GM18861 (cell line): ENCODE results near the gene FRMD4A.

ENCODE experiments used
- ATAC-seq: cut with Tn5 transposase; IDR thresholded peaks from one replicate; pipeline ENCODE4 v1.9.1; 2021; ENCODE audit not compliant: unreplicated experiment

Gene FRMD4A

DNA sequence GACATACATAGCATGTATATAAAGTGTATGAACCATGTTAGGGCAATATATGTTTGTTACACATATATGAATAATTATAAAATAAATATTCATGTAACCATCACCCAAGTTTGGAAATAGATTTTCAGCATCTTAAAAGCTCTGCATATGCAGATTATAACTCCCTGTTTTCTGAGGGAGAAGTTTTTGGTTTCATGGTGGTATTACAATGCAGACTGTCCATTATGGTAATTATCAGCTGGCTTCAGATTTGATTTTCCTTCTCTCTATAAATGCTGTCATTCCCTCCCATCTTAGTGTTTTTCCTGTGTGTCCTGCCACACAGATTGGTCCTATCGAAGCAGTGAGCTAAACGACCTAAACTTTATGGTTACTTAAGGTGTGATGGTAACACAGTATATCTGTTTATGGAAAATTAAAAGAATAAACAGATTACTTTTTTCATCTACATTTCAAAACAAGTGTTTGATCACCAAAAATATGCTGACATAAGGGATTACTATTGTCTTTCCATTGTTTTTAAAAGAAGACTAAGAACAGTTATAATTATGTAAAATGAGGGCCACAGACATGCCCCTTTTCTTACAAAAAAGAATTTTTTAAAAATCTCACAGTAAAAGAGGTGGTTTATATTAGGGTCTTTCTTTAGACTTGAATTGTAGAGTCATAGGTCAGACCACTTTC, 726.2 kb downstream of the FRMD4A start:
- ATAC-seq = no peak

DNA sequence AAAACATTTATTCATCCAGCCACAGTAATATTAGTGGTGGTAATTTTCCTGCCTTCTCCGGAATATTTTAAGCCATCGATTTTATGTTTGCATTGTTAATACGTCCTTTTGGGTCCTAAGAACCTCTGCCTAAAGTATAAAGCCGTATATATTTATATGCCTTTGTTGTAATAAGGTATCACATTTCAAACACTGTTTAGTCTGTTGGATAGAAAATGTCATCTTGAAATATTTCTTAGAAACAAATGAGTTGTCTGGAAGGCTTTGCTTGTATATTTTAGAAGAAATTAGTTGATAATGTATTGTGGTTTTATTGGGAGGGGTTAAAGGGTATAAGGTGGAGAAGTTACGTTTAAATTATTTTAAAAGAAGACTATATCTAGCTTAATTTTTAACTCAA, 732.8 kb downstream of the FRMD4A start:
- no peak for ATAC-seq

DNA sequence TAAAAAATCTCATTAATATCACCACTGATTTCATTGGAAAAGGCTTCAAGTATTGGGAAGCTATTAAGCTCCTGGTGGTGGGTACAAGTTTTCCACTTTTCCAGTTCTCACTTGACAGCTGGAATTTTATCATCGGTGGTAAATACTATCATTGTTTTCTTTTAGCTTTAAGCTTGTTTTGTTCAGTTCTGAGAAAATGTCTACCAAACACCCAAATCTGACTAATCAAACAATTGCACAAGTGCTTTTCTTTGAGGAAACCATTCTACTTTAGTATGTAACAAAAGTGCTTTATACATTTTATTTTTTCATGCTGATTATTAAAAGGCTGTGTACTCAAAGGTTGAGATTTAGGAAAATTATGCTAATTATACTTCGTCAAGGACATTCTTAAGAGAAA, 736.1 kb downstream of the FRMD4A start:
- no peak for ATAC-seq
